Measurements from ENCODE around the gene RUNDC1.

The RUNDC1 gene

GRCh38 chr17:43033948-43034881, 53.9 kb downstream of the RUNDC1 start:
- Histone ChIP-seq H3K9ac (ENCODE audit: low read length) (no peak overlapping the region), H3K4me3 (ENCODE audit: low read depth in 1 of 2, low read length in 2 of 2) (no peak overlapping the region), H3K9me3 (ENCODE audit: low read length) (no peaks in the 10 kb centered on the region), H3K27ac (ENCODE audit: low read depth, low read length) (no peak overlapping the region), H3K36me3 (ENCODE audit: insufficient read depth, low read length) (no peaks in the 10 kb centered on the region), H3K4me1 (ENCODE audit: insufficient read depth, low read length) (no peaks in the 10 kb centered on the region), H3K27me3 (ENCODE audit: control insufficient read depth in 1 of 2, insufficient read depth in 2 of 2, low read length in 2 of 2) (no peaks in the 10 kb centered on the region)

GRCh38 chr17:43034894-43035293, 54.5 kb downstream of the RUNDC1 start:
- no peaks in the 10 kb centered on the region for H3K9me3 ChIP-seq (ENCODE audit: low read length)
- no peak overlapping the region for H3K27ac ChIP-seq (ENCODE audit: low read depth, low read length)
- H3K4me1 ChIP-seq (ENCODE audit: insufficient read depth, low read length) = no peaks in the 10 kb centered on the region
- H3K4me3 ChIP-seq (ENCODE audit: low read depth in 1 of 2, low read length in 2 of 2) = no peak overlapping the region
- H3K9ac ChIP-seq (ENCODE audit: low read length) = no peak overlapping the region
- H3K27me3 ChIP-seq (ENCODE audit: control insufficient read depth in 1 of 2, insufficient read depth in 2 of 2, low read length in 2 of 2) = no peaks in the 10 kb centered on the region
- H3K36me3 ChIP-seq (ENCODE audit: insufficient read depth, low read length) = no peaks in the 10 kb centered on the region

GRCh38 chr17:43039646-43040045, 59.3 kb downstream of the RUNDC1 start:
- Histone ChIP-seq H3K36me3 (ENCODE audit: insufficient read depth, low read length) (peaks cover 7% of the 10 kb centered on the region), H3K4me3 (ENCODE audit: low read depth in 1 of 2, low read length in 2 of 2) (no peak overlapping the region), H3K4me1 (ENCODE audit: insufficient read depth, low read length) (no peaks in the 10 kb centered on the region), H3K27me3 (ENCODE audit: control insufficient read depth in 1 of 2, insufficient read depth in 2 of 2, low read length in 2 of 2) (no peaks in the 10 kb centered on the region), H3K27ac (ENCODE audit: low read depth, low read length) (no peak overlapping the region), H3K9me3 (ENCODE audit: low read length) (no peaks in the 10 kb centered on the region), H3K9ac (ENCODE audit: low read length) (no peak overlapping the region)

- H3K27ac ChIP-seq (ENCODE audit: low read depth, low read length) = no peak overlapping the region
- H3K9me3 ChIP-seq (ENCODE audit: low read length) = no peaks in the 10 kb centered on the region
- H3K9ac ChIP-seq (ENCODE audit: low read length) = no peak overlapping the region
- no peaks in the 10 kb centered on the region for H3K4me1 ChIP-seq (ENCODE audit: insufficient read depth, low read length)
- no peaks in the 10 kb centered on the region for H3K27me3 ChIP-seq (ENCODE audit: control insufficient read depth in 1 of 2, insufficient read depth in 2 of 2, low read length in 2 of 2)
- peaks cover 7% of the 10 kb centered on the region for H3K36me3 ChIP-seq (ENCODE audit: insufficient read depth, low read length)
- no peak overlapping the region for H3K4me3 ChIP-seq (ENCODE audit: low read depth in 1 of 2, low read length in 2 of 2)
Measured at GRCh38 chr17:43040655-43041054, 60.3 kb downstream of the RUNDC1 start.

GRCh38 chr17:43042025-43042628, 61.8 kb downstream of the RUNDC1 start:
- no peak overlapping the region for H3K9ac ChIP-seq (ENCODE audit: low read length)
- no peak overlapping the region for H3K27ac ChIP-seq (ENCODE audit: low read depth, low read length)
- H3K27me3 ChIP-seq (ENCODE audit: control insufficient read depth in 1 of 2, insufficient read depth in 2 of 2, low read length in 2 of 2) = no peaks in the 10 kb centered on the region
- H3K9me3 ChIP-seq (ENCODE audit: low read length) = no peaks in the 10 kb centered on the region
- H3K4me1 ChIP-seq (ENCODE audit: insufficient read depth, low read length) = no peaks in the 10 kb centered on the region
- H3K36me3 ChIP-seq (ENCODE audit: insufficient read depth, low read length) = peaks cover 7% of the 10 kb centered on the region
- no peak overlapping the region for H3K4me3 ChIP-seq (ENCODE audit: low read depth in 1 of 2, low read length in 2 of 2)

Measured in muscle layer of colon (tissue), 2 donors.